ENCODE measurements around the gene BAIAP3.

Gene BAIAP3

GRCh38 chr16:1337486-1337885 lies 4.0 kb downstream of the BAIAP3 start:
- no peak for DNase-seq (ENCODE audit: low read depth, low spot score)
- no peak overlapping the region for H3K9ac ChIP-seq (ENCODE audit: insufficient read length)
- H3K27ac ChIP-seq: no peak overlapping the region
- H3K36me3 ChIP-seq (ENCODE audit: insufficient read depth, low read length): no peaks in the 10 kb centered on the region
- H3K9me3 ChIP-seq (ENCODE audit: low read depth, low read length): no peaks in the 10 kb centered on the region
- TF ChIP-seq FOXP2 (optimal IDR thresholded peaks at IDR 0.05; ENCODE audit: control extremely low read depth, extremely low read length, insufficient read depth) (no peak), POLR2AphosphoS5 (IDR thresholded peaks at IDR 0.05; ENCODE audit: borderline replicate concordance, low read depth, low read length) (no peak), EZH2 (IDR thresholded peaks at IDR 0.05) (no peak)
- no peak overlapping the region for H3K4me3 ChIP-seq

DNA sequence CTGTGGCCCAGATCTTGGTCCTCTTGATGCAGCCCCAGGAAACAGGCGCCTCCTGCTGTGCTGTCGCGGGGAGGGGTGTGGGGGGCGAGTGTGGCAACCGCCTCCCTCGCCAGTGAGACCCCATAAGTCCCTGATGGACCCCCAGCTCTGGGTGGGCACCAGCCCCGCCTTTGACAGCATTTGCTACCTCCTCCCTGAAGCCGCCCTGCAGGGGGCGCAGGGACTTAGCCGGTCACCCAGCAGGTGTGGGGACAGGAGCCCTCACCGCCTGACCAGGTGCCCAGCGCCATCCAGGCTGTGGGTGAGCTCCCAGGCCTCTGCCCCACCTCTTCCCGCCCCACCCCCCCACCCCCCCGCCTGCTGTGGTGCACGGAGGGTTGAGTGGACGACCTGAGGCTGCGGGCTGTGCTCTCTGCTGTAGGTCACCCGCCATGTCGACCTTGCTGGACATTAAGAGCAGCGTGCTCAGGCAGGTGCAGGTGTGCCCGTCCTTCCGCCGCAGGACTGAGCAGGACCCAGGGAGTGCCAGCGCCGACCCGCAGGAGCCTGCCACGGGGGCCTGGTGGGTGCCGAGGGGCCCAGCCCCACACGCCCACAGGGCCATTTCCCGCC lies 4.8 kb downstream of the BAIAP3 start:
- no peak for DNase-seq (ENCODE audit: low read depth, low spot score)
- TF ChIP-seq POLR2AphosphoS5 (IDR thresholded peaks at IDR 0.05; ENCODE audit: borderline replicate concordance, low read depth, low read length) (no peak), FOXP2 (optimal IDR thresholded peaks at IDR 0.05; ENCODE audit: control extremely low read depth, extremely low read length, insufficient read depth) (no peak), EZH2 (IDR thresholded peaks at IDR 0.05) (no peak)
- Histone ChIP-seq H3K27ac (no peak overlapping the region), H3K4me3 (no peak overlapping the region), H3K36me3 (ENCODE audit: insufficient read depth, low read length) (no peaks in the 10 kb centered on the region), H3K9me3 (ENCODE audit: low read depth, low read length) (no peaks in the 10 kb centered on the region), H3K9ac (ENCODE audit: insufficient read length) (no peak overlapping the region)

DNA sequence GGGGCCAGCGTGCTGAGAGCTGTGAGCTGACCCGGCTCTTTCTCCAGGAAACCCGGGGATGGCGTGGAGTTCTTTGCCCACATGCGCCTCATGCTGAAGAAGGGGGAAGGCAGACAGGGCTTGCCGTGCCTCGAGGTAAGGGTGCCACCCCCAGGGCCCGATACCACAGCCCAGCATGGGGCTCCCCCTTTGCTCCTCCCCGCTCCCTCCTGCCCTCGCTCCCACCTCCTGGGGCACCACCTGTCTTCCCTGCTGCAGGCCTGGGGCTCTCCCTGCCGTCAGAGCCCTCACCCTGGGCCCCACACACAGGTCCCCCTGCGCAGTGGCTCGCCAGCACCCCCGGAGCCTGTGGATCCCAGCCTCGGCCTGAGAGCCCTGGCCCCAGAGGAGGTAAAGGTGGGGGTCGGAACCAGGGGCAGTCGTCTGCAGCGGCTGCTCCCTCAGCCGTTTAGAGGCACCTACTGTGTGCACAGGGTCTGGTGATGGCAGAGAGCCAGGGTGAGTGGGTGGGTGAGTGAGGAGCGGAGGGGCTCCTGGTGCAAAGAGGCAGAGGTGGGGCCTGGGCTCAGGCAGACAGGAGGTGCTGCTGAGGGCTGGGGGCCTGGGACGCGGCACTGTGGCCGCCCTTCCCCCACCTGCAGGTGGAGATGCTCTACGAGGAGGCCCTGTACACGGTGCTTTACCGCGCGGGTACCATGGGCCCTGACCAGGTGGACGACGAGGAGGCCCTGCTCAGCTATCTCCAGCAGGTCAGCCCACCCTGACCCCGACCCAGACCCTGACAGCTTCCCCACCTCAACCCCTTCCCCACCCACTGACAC lies 5.6 kb downstream of the BAIAP3 start:
- Histone ChIP-seq H3K4me3 (no peak overlapping the region), H3K9ac (ENCODE audit: insufficient read length) (no peak overlapping the region), H3K27ac (no peak overlapping the region), H3K36me3 (ENCODE audit: insufficient read depth, low read length) (no peaks in the 10 kb centered on the region), H3K9me3 (ENCODE audit: low read depth, low read length) (no peaks in the 10 kb centered on the region)
- DNase-seq (ENCODE audit: low read depth, low spot score): no peak
- TF ChIP-seq POLR2AphosphoS5 (IDR thresholded peaks at IDR 0.05; ENCODE audit: borderline replicate concordance, low read depth, low read length): no peak
- no peak for TF ChIP-seq EZH2 (IDR thresholded peaks at IDR 0.05)
- no peak for TF ChIP-seq FOXP2 (optimal IDR thresholded peaks at IDR 0.05; ENCODE audit: control extremely low read depth, extremely low read length, insufficient read depth)

DNA sequence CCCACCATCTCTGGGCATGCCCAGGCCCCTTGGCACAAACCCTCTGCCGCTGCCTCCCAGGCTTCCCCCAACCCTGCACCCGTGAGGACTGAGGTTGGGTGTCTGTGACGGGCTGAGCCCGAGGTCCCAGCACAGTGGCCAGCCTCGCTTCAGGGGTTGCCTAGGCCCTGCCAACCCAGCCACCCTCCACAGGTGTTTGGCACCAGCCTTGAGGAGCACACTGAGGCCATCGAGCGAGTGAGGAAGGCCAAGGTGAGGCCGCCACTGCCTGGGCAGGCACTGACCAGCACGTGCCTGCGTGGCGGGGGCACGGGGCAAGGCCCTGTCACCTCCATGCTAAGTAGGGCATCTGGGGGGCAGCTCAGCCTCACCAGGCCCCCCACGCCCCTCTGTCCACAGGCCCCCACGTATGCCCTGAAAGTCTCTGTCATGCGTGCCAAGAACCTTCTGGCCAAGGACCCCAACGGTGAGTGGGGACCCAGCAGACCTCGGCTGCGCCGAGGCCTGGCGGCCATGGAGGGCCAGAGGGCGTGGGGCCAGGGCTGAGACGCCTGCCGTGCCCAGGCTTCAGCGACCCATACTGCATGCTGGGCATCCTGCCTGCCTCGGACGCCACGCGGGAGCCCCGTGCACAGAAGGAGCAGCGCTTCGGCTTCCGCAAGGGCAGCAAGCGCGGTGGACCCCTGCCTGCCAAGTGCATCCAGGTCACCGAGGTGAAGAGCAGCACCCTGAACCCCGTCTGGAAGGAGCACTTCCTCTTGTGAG lies 7.5 kb downstream of the BAIAP3 start:
- Histone ChIP-seq H3K9me3 (ENCODE audit: low read depth, low read length) (no peaks in the 10 kb centered on the region), H3K4me3 (no peak overlapping the region), H3K9ac (ENCODE audit: insufficient read length) (no peak overlapping the region), H3K36me3 (ENCODE audit: insufficient read depth, low read length) (no peaks in the 10 kb centered on the region), H3K27ac (no peak overlapping the region)
- TF ChIP-seq EZH2 (IDR thresholded peaks at IDR 0.05): no peak
- TF ChIP-seq FOXP2 (optimal IDR thresholded peaks at IDR 0.05; ENCODE audit: control extremely low read depth, extremely low read length, insufficient read depth): no peak
- no peak for TF ChIP-seq POLR2AphosphoS5 (IDR thresholded peaks at IDR 0.05; ENCODE audit: borderline replicate concordance, low read depth, low read length)
- DNase-seq (ENCODE audit: low read depth, low spot score): no peak

DNA sequence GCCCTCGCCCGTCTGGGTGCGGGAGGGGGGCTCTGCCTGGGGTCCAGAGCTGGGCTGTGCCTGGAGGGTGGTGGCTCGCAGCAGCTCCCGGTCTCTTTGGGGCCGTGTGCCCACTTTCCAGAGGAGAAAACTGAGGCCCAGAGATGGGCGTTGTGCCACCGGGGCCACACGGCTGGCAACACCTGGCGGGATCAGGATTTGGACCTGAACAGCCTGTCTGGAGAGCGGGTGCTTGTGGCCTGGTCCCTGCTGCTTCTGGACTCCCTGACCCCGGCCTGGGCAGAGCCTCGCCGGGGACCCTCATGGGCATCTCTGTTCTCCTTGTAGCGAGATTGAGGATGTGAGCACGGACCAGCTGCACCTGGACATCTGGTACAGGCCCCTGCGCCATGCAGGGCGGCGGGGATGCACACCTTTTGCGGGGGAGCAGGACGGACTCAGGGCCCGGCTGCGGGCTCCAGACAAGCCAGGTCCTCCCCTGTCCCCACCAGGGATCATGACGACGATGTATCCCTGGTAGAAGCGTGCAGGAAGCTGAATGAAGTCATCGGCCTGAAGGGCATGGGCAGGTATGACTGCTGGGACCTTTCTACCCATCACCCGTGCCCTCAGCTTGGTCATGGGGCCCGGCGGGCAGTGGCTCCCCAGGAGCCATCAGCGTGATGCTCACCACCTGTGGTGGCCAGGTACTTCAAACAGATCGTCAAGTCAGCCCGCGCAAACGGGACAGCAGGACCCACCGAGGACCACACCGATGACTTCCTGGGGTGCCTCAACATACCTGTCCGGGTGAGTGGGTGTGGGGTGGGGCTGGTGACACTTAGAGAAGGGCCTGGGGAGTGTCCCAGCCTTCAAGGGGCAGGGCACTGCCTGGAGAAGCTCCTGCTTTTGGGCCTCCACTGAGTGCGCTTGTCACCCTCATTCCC lies 8.3 kb downstream of the BAIAP3 start:
- H3K4me3 ChIP-seq: no peak overlapping the region
- TF ChIP-seq EZH2 (IDR thresholded peaks at IDR 0.05) (no peak), FOXP2 (optimal IDR thresholded peaks at IDR 0.05; ENCODE audit: control extremely low read depth, extremely low read length, insufficient read depth) (no peak), POLR2AphosphoS5 (IDR thresholded peaks at IDR 0.05; ENCODE audit: borderline replicate concordance, low read depth, low read length) (no peak)
- H3K27ac ChIP-seq: no peak overlapping the region
- no peaks in the 10 kb centered on the region for H3K9me3 ChIP-seq (ENCODE audit: low read depth, low read length)
- H3K36me3 ChIP-seq (ENCODE audit: insufficient read depth, low read length): no peaks in the 10 kb centered on the region
- no peak overlapping the region for H3K9ac ChIP-seq (ENCODE audit: insufficient read length)
- no peak for DNase-seq (ENCODE audit: low read depth, low spot score)

GRCh38 chr16:1342526-1343427 lies 9.3 kb downstream of the BAIAP3 start:
- H3K27ac ChIP-seq: no peak overlapping the region
- H3K9me3 ChIP-seq (ENCODE audit: low read depth, low read length): no peaks in the 10 kb centered on the region
- H3K36me3 ChIP-seq (ENCODE audit: insufficient read depth, low read length): no peaks in the 10 kb centered on the region
- TF ChIP-seq POLR2AphosphoS5 (IDR thresholded peaks at IDR 0.05; ENCODE audit: borderline replicate concordance, low read depth, low read length) (no peak), EZH2 (IDR thresholded peaks at IDR 0.05) (no peak), FOXP2 (optimal IDR thresholded peaks at IDR 0.05; ENCODE audit: control extremely low read depth, extremely low read length, insufficient read depth) (no peak)
- no peak overlapping the region for H3K9ac ChIP-seq (ENCODE audit: insufficient read length)
- peak overlapping the region; percentile 65 for H3K4me3 ChIP-seq
- peak; percentile 76 for DNase-seq (ENCODE audit: low read depth, low spot score)

All from SK-N-MC (cell line).